ENCODE data around the gene METTL22.

GRCh38 chr16:8572063-8572918 lies 49.2 kb upstream of the METTL22 start:
- TF ChIP-seq CTCF (IDR thresholded peaks at IDR 0.05; ENCODE audit: insufficient read depth, low read length, poor library complexity, severe bottlenecking) = no peak
- no peak for TF ChIP-seq EZH2phosphoT487 (conservative IDR thresholded peaks at IDR 0.05; ENCODE audit: low read length)
